PFSK-1 (cell line): ENCODE measurements around the gene MCM3AP.
A peak's percentile ranks its signal among the peaks of the same experiment; 100 is the strongest.

ENCODE experiments used
- FOXP2 ChIP-seq: optimal IDR thresholded peaks from 2 replicates; pipeline ENCODE3; 2011; ENCODE audit warnings: borderline replicate concordance, control low read depth, inconsistent platforms; ENCODE audit not compliant: insufficient read depth; ENCODE audit errors: extremely low read length, extremely low read depth
- POLR2AphosphoS5 ChIP-seq: IDR thresholded peaks from 2 replicates; pipeline ENCODE4 v1.6.1; 2012; ENCODE audit warnings: low read depth, mild to moderate bottlenecking, control low read depth, low read length, moderate library complexity
- REST ChIP-seq, 2 experiments: IDR thresholded peaks; 2 replicates each; pipeline versions ENCODE4 v1.6.1 to v1.8.0; 2011 to 2012; ENCODE audit warnings: low read depth in 2 of 2, low read length in 2 of 2, control low read depth in 1 of 2, inconsistent platforms in 1 of 2, mild to moderate bottlenecking in 1 of 2, moderate library complexity in 1 of 2; ENCODE audit not compliant: insufficient read depth in 1 of 2
- SIN3A ChIP-seq: IDR thresholded peaks from 2 replicates; pipeline ENCODE4 v1.6.1; 2012; ENCODE audit warnings: mild to moderate bottlenecking, low read length, moderate library complexity, borderline replicate concordance; ENCODE audit not compliant: insufficient read depth
- TAF1 ChIP-seq: IDR thresholded peaks from 2 replicates; pipeline ENCODE4 v1.6.1; 2012; ENCODE audit warnings: low read length, control low read depth, borderline replicate concordance; ENCODE audit not compliant: insufficient read depth

The MCM3AP gene

DNA sequence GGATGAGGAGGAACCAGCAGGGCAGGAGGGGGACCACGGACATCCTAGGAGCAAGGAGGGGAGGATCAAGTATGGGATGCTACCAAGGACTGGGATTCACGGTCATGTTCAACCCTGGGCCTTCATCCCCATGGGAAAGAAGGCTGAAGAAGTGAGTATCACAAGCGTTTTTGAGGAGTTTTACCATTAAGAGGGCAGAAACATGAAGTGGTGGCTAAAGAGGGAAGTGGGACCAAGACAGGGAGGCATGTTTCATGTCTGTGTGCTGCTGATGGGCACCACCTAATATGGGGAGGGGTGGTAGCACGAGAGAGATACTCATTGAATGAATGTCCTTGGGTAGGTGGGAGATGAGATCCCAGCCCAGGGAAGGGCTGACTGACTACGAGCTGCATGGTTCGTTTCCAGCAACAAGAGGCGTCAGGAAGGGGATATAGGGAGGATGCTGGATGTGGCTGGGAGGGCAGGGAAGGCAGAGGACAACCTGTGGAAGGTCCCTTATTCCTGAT, 45.5 kb downstream of the MCM3AP start:
- TF ChIP-seq POLR2AphosphoS5 (no peak; the same call in 1 of the 2 replicates), REST (IDR thresholded peaks at IDR 0.05; ENCODE audit: insufficient read depth in 1 of 2, low read depth in 2 of 2, low read length in 2 of 2) (no peak), TAF1 (no peak), FOXP2 (no peak), SIN3A (no peak)

- TF ChIP-seq SIN3A (no peak), REST (IDR thresholded peaks at IDR 0.05; ENCODE audit: insufficient read depth in 1 of 2, low read depth in 2 of 2, low read length in 2 of 2) (no peak), FOXP2 (no peak), POLR2AphosphoS5 (no peak)
Observed at GRCh38 chr21:46237474-46237873, 47.9 kb downstream of the MCM3AP start.

GRCh38 chr21:46234436-46234950, 50.9 kb downstream of the MCM3AP start:
- TF ChIP-seq POLR2AphosphoS5, result no peak; the same call in 1 of the 2 replicates
- no peak for TF ChIP-seq TAF1
- TF ChIP-seq SIN3A, result no peak
- no peak for TF ChIP-seq FOXP2
- TF ChIP-seq REST (IDR thresholded peaks at IDR 0.05; ENCODE audit: insufficient read depth in 1 of 2, low read depth in 2 of 2, low read length in 2 of 2), result no peak

DNA sequence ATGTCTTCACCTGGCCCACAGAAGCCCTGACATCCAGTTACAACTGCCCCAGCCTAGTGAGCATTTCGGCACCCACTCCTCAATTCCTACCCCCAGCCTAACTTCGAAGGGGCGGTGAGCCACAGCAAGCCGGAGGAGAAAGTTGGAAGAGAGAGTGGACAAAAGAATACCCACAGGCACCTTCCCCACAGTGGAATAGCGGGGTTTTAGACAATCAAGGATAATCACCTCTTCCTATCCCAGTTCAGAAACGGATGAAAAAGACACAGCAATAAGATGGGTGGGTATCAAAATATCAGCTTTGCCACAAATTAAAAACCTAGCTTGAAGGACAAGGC, 55.5 kb downstream of the MCM3AP start:
- TF ChIP-seq POLR2AphosphoS5 (no peak), TAF1 (no peak), SIN3A (no peak), REST (IDR thresholded peaks at IDR 0.05; ENCODE audit: insufficient read depth in 1 of 2, low read depth in 2 of 2, low read length in 2 of 2) (no peak), FOXP2 (no peak)

DNA sequence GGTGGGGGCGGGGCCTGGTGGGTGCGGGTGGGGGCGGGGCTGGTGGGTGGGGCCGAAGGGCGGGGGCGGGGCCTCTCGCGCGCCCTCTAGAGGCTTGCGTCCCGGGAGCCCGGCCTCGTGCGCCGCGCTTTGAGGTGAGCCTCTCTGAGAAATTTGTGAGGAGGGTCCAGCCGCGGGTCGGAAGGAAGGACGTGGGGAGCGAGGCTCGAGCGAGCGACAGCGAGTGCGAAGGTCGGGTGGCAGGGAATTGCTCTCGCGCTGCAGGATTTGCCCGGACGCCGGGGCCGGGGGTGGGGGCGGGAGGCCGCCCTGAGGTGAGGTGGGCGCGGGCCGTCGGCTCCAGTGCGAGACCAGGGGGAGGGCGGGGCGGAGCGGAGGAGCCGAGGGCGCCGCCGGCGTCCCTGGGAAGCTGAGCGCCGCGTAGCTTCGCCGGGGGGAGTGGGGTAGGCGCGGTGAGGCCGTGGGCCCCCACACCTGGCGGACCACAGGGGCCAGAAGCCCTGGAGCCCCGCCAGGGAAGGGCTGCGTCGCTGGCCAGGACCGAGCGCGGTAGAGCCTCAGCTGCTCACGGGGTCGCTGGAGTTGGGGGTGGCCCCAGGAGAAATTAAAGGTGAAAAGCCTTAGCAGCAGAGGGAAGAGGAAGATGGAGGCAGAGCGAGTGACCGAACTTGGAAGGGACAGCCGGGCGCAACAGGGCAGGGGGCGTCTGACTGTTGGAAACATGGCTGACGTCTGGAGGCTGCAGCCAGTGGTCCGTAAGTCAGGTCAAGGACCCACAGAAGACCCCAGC, 56.1 kb downstream of the MCM3AP start:
- no peak for TF ChIP-seq REST (IDR thresholded peaks at IDR 0.05; ENCODE audit: insufficient read depth in 1 of 2, low read depth in 2 of 2, low read length in 2 of 2)
- TF ChIP-seq POLR2AphosphoS5, result peak; percentile 31; the same call in 1 of the 2 replicates
